GM21529 (cell line): ENCODE measurements around the gene WWOX.

Experiments used
- ATAC-seq: cut with Tn5 transposase; IDR thresholded peaks from one replicate; pipeline ENCODE4 v1.9.1; 2021; ENCODE audit not compliant: unreplicated experiment

WWOX gene

DNA sequence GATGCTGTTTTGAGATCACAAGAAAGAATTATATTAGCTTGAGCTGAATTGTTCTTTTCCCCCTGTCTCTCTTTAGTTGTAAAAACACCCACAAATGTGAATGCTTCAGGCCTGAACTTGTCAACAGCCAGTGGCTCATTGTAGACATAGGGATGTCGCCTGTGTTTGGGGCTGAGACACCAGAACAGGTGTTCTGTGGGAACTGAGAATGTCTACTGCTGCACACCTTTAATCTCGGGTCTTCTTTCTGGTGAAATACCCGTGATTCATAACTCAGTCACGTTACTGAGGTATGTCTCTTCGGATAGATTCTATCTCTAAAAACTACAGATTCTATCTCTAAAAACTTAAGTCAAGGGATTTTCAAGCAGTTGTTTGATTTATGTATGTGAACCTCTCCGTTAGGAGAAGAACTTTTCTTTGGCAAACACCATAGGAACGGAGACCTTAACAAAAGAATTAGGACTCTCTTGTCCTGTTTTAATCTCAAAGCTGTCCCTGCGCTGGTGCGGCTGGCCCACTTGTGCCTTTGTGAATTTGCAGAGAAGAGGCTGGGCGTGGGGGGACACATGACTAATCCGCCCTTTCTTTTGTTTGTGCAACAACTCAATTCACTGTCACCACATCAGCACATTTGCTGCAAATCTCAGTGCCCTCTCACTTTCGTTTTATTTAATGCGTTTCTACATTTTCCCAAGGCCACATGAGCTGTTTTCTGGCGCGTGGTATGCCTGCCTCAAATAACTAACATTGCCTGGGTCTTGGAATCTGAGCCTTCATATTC, 858.1 kb downstream of the WWOX start:
- no peak for ATAC-seq

GRCh38 chr16:78961464-78961863, 862.0 kb downstream of the WWOX start:
- peak; percentile 51 for ATAC-seq

- ATAC-seq: peak; percentile 93
Measured at GRCh38 chr16:78962457-78962929, 863.0 kb downstream of the WWOX start.

DNA sequence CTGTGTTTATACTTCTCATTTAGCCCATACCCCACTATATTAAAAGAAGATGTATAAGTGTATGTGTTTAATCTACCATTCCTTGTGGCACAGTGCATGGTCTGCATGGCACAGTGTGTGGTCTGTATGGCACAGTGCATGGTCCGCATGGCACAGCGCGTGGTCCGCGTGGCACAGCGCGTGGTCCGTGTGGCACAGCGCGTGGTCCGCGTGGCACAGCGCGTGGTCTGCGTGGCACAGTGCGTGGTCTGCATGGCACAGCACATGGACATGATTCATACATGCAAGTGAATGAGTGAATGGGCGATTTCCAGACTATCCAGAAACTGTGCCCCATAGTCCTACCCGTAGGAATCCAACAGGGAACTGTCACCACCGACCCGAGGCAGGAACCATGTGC, 868.5 kb downstream of the WWOX start:
- ATAC-seq: no peak

- no peak for ATAC-seq
Measured at GRCh38 chr16:78969721-78970120, 870.3 kb downstream of the WWOX start.

GRCh38 chr16:78970650-78971049, 871.2 kb downstream of the WWOX start:
- no peak for ATAC-seq

DNA sequence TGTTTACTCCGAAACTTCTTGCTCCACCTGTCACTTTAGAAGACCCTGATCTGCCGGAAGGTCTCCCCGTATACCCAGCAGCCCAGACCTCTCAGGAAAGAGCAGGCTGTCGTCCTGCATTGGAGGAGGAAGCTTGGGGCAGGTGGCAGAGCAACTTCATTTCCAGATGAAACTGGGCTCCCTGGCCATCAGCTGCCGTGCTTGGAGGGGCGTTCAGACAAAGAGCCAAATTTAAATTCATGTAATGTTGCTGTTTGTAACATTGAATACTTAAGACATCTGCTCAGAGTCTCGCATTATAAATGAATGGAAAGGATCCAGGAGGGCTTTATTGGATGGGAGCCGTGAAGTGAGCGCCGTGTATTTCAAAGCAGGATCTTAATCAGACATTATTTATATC, 872.6 kb downstream of the WWOX start:
- ATAC-seq: no peak

DNA sequence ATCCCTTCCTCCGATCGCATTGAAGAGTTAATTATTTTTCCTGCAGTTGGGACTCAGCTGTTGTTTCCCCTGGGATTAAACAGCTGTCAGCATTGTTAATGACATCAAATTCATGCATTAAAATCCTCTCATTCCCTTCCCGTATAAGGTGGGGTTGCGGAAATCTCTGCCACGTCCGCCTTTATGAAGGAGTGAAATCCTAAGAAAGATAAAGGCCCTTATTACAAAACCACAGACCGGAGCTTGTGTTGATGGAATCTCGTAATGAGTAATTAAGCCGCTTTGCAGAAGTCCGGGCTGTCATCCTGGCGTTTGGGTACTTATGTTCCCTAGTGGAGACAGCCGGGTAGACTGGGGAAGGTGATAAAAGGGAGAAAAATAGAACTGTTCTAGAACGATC, 873.5 kb downstream of the WWOX start:
- ATAC-seq: no peak

GRCh38 chr16:78976212-78976611, 876.8 kb downstream of the WWOX start:
- no peak for ATAC-seq

DNA sequence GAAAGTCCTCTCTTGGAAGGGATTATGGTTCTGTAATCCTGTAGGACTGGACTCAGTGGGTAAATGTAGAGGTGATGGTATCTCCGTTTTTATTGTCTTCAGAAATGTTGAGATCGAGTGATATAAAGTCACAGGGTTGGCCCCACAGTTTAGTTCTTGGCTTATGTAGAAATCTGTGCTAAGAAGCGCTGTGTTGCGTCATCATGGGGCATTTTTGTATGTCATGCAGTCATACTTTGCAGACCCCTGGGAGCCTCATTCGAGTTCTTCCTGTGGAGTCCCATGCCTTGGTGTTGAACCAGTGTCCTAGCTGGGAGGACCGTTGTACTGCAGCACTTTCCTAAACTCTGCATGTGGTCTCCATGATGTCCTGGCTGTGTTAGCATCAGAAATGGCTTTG, 881.4 kb downstream of the WWOX start:
- ATAC-seq: no peak

- ATAC-seq: no peak
Measured at GRCh38 chr16:78982096-78982744, 882.8 kb downstream of the WWOX start.

- no peak for ATAC-seq
Measured at GRCh38 chr16:78984324-78984723, 884.9 kb downstream of the WWOX start.

GRCh38 chr16:78984887-78985464, 885.5 kb downstream of the WWOX start:
- ATAC-seq: no peak

DNA sequence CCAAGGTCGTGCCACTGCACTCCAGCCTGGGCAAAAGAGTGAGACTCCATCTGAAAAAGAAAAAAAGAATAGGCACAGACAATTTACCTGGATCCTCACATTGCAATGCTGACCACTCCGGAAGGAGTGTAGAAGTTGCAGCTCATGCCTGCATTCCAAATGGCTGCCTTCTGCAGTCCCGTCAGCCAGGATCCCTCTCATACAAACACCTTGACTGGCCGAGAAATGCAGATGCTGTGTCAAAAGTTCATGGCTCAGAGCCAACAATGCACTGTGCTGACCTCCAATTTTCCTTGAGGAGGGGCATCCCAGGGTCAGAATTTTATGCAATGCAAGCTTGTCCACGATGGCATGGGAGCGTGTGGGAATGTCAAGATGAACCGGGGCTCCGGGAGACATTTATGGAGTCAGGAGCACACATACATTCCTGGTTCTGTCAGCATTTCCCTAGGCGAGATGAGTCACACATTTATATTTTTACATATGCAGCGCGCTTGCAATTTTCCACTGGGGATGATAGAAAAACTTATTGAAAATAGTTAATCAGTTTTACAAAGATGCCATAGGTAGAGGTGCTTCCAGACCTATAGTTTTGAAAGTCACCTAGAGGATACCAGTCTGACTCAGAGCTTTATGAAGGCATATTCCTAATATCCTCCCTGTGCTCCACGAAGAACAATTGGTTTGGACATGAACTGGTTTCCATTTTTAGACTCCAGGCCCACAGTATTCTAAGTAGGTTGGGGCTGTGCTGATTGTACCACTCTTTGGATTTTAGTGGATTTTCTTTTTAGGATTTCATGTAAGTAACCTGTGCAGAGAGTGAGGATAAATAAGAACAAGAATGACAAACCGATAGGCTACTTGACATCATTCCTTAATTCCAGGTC, 886.5 kb downstream of the WWOX start:
- no peak for ATAC-seq

- no peak for ATAC-seq
Measured at GRCh38 chr16:78987666-78988065, 888.2 kb downstream of the WWOX start.

- ATAC-seq: no peak
Measured at GRCh38 chr16:78988361-78988969, 889.0 kb downstream of the WWOX start.

- ATAC-seq: no peak
Measured at GRCh38 chr16:78990309-78990701, 890.9 kb downstream of the WWOX start.

- ATAC-seq: no peak
Measured at GRCh38 chr16:78992001-78992400, 892.5 kb downstream of the WWOX start.

- no peak for ATAC-seq
Measured at GRCh38 chr16:78993346-78993745, 893.9 kb downstream of the WWOX start.

- ATAC-seq: no peak
Measured at GRCh38 chr16:78994135-78994745, 894.8 kb downstream of the WWOX start.
